HEK293 (cell line): ENCODE data around the gene LRIT1.

Experiments
- CTCF ChIA-PET: fragments of 350-600 bp; formaldehyde crosslinking; extraction: SDS; loops from one replicate; lab custom pipeline; 2021; ENCODE audit warnings: antibody characterized with exemption; lab: Yijun Ruan, JAX
- POLR2A ChIA-PET: fragments of 300-600 bp; formaldehyde crosslinking; extraction: SDS; loops from one replicate; lab custom pipeline; 2020; ENCODE audit warnings: antibody characterized with exemption, inconsistent platforms; lab: Yijun Ruan, JAX
- H3K27ac ChIP-seq: fragments of 200-500 bp; sonication (Bioruptor generic); 2 replicates; pipeline ENCODE4 v1.5.1; 2014; ENCODE audit warnings: low read depth, low read length, control low read depth, inconsistent platforms; ENCODE audit errors: extremely low read depth
- H3K36me3 ChIP-seq, 2 experiments: fragments of 200-500 bp in 1 of 2; sonication (Bioruptor generic) in 1 of 2; 1 replicate in 1 of 2; 2 replicates in 1 of 2; pipeline ENCODE4 v1.5.1; 2014 to 2017; ENCODE audit warnings: inconsistent platforms in 2 of 2, low read length in 2 of 2; ENCODE audit not compliant: control insufficient read depth in 2 of 2, insufficient read depth in 1 of 2
- H3K4me1 ChIP-seq: fragments of 200-500 bp; sonication (Bioruptor generic); 2 replicates; pipeline ENCODE4 v1.5.1; 2014; ENCODE audit warnings: mild to moderate bottlenecking, low read length, inconsistent platforms; ENCODE audit not compliant: control insufficient read depth, insufficient read depth
- H3K4me3 ChIP-seq: 2 replicates; pipeline ENCODE4 v1.5.1; 2011; ENCODE audit warnings: low read depth, mild to moderate bottlenecking, control low read depth, low read length, moderate library complexity
- H3K9me3 ChIP-seq: fragments of 200-500 bp; sonication (Bioruptor generic); 2 replicates; pipeline ENCODE4 v1.5.1; 2014; ENCODE audit warnings: low read depth, low read length, inconsistent platforms; ENCODE audit not compliant: control insufficient read depth, insufficient read depth
- BCL11B ChIP-seq: fragments of 450-650 bp; formaldehyde crosslinking; IDR thresholded peaks from 2 replicates; pipeline ENCODE4 v1.5.1; 2016; ENCODE audit warnings: low read depth, missing biosample characterization, missing genetic modification characterization
- INSM2 ChIP-seq: fragments of 450-650 bp; formaldehyde crosslinking; IDR thresholded peaks from 2 replicates; pipeline ENCODE4 v1.5.1; 2016; ENCODE audit warnings: missing biosample characterization, missing genetic modification characterization
- ZBTB1 ChIP-seq: fragments of 450-650 bp; formaldehyde crosslinking; IDR thresholded peaks from 2 replicates; pipeline ENCODE4 v1.5.1; 2016; ENCODE audit warnings: missing biosample characterization, missing genetic modification characterization
- ZNF140 ChIP-seq: fragments of 450-650 bp; formaldehyde crosslinking; IDR thresholded peaks from 2 replicates; pipeline ENCODE4 v1.5.1; 2016; ENCODE audit warnings: missing biosample characterization, missing genetic modification characterization
- ZNF169 ChIP-seq: fragments of 450-650 bp; formaldehyde crosslinking; IDR thresholded peaks from 2 replicates; pipeline ENCODE4 v1.5.1; 2016; ENCODE audit warnings: missing biosample characterization, missing genetic modification characterization
- ZNF184 ChIP-seq: fragments of 450-650 bp; IDR thresholded peaks from 2 replicates; pipeline ENCODE4 v1.5.1; 2018; ENCODE audit warnings: missing biosample characterization, mild to moderate bottlenecking, missing genetic modification characterization
- ZNF202 ChIP-seq: fragments of 450-650 bp; formaldehyde crosslinking; IDR thresholded peaks from 2 replicates; pipeline ENCODE4 v1.5.1; 2016; ENCODE audit warnings: missing biosample characterization, missing genetic modification characterization, borderline replicate concordance
- ZNF221 ChIP-seq: fragments of 450-650 bp; formaldehyde crosslinking; IDR thresholded peaks from 2 replicates; pipeline ENCODE4 v1.5.1; 2017; ENCODE audit warnings: missing biosample characterization, missing genetic modification characterization, borderline replicate concordance
- ZNF341 ChIP-seq: fragments of 450-650 bp; formaldehyde crosslinking; IDR thresholded peaks from 2 replicates; pipeline ENCODE4; 2016; ENCODE audit warnings: low read depth, missing biosample characterization, missing genetic modification characterization
- ZNF514 ChIP-seq: fragments of 450-650 bp; formaldehyde crosslinking; IDR thresholded peaks from 2 replicates; pipeline ENCODE4 v1.5.1; 2016; ENCODE audit warnings: missing biosample characterization, missing genetic modification characterization
- ZNF692 ChIP-seq: fragments of 450-650 bp; formaldehyde crosslinking; IDR thresholded peaks from 2 replicates; pipeline ENCODE4 v1.5.1; 2016; ENCODE audit warnings: missing biosample characterization, missing genetic modification characterization
- ZNF777 ChIP-seq: fragments of 450-650 bp; formaldehyde crosslinking; IDR thresholded peaks from 2 replicates; pipeline ENCODE4 v1.5.1; 2017; ENCODE audit warnings: missing biosample characterization, missing genetic modification characterization, borderline replicate concordance
- TF ChIP-seq, protein P1 (sequence below): fragments of 450-650 bp; formaldehyde crosslinking; IDR thresholded peaks from 2 replicates; pipeline ENCODE4 v1.5.1; 2016; ENCODE audit warnings: missing biosample characterization, missing genetic modification characterization, borderline replicate concordance
- TF ChIP-seq, protein P2 (sequence below): fragments of 450-650 bp; formaldehyde crosslinking; IDR thresholded peaks from 2 replicates; pipeline ENCODE4 v1.5.1; 2016; ENCODE audit warnings: missing biosample characterization, missing genetic modification characterization

The LRIT1 gene

DNA sequence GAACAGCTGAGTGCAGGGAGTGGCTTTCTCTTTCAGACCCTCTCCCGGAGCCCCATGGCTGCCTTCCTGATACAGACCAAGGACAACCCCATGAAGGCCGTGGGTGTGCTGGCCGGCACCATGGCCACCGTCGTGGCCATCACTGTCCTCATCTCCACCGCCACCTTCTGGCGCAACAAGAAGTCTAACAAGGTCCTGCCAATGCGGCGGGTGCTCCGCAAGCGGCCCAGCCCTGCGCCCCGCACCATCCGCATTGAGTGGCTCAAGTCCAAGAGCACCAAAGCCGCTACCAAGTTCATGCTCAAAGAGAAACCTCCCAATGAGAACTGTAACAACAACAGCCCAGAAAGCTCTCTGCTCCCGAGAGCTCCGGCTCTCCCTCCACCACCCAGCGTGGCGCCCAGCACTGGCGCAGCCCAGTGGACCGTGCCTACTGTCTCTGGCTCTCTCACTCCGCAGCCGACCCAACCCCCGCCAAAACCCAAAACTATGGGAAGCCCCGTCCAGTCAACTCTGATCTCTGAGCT is 27.2 kb downstream of the LRIT1 start:
- POLR2A ChIA-PET, result no interaction called here
- Histone ChIP-seq H3K9me3 (no peaks in the 10 kb centered on the region), H3K4me3 (no peak overlapping the region), H3K36me3 (no peaks in the 10 kb centered on the region), H3K4me1 (no peaks in the 10 kb centered on the region), H3K27ac (no peak overlapping the region)
- TF ChIP-seq ZNF514 (tag by site-specific recombination) (no peak), ZNF140 (no peak), ZBTB1 (tag by site-specific recombination) (no peak), ZNF341 (tag by site-specific recombination) (no peak)
- CTCF ChIA-PET, result interaction anchor here (0.6 to 1.3 kb wide), 7 partner anchors 14 to 154 kb away, joined by 3 to 6 read pairs (median 4); no protein-coding TSS in a partner anchor

- TF ChIP-seq ZNF202 (tag by site-specific recombination) (no peak), ZNF221 (tag by site-specific recombination) (no peak)
- ChIA-PET POLR2A (no interaction called here), CTCF (interaction anchor here (0.6 to 1.1 kb wide), 3 partner anchors 20 to 324 kb away, joined by 3 read pairs; no protein-coding TSS in a partner anchor)
- H3K36me3 ChIP-seq, result no peaks in the 10 kb centered on the region
- H3K4me1 ChIP-seq, result no peaks in the 10 kb centered on the region
- H3K9me3 ChIP-seq, result no peaks in the 10 kb centered on the region
- no peak overlapping the region for H3K27ac ChIP-seq
- no peak overlapping the region for H3K4me3 ChIP-seq
These were observed 28.3 kb downstream of the LRIT1 start for GRCh38 chr10:84213076-84213475.

DNA sequence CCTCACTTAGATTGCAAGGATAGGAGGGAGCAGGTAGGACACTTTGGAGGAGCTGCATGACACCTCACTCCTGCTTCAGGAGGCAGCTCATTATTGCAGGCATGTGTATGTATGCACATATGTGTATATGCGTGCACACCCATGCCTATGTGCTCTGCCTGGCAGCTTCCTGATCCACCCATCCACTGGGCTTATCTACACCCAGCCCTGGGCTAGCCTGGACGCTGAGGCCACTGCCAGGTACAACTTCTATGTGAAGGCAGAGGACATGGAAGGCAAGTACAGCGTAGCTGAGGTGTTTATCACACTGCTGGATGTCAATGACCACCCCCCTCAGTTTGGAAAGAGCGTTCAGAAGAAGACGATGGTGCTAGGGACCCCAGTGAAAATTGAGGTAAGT is 29.3 kb downstream of the LRIT1 start:
- ChIA-PET CTCF (interaction anchor here (0.6 to 1.3 kb wide), 3 partner anchors 64 to 325 kb away, joined by 3 to 9 read pairs (median 3); no protein-coding TSS in a partner anchor), POLR2A (no interaction called here)
- Histone ChIP-seq H3K4me3 (no peak overlapping the region), H3K4me1 (no peaks in the 10 kb centered on the region), H3K27ac (no peak overlapping the region), H3K9me3 (no peaks in the 10 kb centered on the region), H3K36me3 (no peaks in the 10 kb centered on the region)
- TF ChIP-seq ZNF777 (tag by site-specific recombination), result no peak
- TF ChIP-seq, protein P1, sequence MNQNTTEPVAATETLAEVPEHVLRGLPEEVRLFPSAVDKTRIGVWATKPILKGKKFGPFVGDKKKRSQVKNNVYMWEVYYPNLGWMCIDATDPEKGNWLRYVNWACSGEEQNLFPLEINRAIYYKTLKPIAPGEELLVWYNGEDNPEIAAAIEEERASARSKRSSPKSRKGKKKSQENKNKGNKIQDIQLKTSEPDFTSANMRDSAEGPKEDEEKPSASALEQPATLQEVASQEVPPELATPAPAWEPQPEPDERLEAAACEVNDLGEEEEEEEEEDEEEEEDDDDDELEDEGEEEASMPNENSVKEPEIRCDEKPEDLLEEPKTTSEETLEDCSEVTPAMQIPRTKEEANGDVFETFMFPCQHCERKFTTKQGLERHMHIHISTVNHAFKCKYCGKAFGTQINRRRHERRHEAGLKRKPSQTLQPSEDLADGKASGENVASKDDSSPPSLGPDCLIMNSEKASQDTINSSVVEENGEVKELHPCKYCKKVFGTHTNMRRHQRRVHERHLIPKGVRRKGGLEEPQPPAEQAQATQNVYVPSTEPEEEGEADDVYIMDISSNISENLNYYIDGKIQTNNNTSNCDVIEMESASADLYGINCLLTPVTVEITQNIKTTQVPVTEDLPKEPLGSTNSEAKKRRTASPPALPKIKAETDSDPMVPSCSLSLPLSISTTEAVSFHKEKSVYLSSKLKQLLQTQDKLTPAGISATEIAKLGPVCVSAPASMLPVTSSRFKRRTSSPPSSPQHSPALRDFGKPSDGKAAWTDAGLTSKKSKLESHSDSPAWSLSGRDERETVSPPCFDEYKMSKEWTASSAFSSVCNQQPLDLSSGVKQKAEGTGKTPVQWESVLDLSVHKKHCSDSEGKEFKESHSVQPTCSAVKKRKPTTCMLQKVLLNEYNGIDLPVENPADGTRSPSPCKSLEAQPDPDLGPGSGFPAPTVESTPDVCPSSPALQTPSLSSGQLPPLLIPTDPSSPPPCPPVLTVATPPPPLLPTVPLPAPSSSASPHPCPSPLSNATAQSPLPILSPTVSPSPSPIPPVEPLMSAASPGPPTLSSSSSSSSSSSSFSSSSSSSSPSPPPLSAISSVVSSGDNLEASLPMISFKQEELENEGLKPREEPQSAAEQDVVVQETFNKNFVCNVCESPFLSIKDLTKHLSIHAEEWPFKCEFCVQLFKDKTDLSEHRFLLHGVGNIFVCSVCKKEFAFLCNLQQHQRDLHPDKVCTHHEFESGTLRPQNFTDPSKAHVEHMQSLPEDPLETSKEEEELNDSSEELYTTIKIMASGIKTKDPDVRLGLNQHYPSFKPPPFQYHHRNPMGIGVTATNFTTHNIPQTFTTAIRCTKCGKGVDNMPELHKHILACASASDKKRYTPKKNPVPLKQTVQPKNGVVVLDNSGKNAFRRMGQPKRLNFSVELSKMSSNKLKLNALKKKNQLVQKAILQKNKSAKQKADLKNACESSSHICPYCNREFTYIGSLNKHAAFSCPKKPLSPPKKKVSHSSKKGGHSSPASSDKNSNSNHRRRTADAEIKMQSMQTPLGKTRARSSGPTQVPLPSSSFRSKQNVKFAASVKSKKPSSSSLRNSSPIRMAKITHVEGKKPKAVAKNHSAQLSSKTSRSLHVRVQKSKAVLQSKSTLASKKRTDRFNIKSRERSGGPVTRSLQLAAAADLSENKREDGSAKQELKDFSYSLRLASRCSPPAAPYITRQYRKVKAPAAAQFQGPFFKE (tag by site-specific recombination), result no peak

DNA sequence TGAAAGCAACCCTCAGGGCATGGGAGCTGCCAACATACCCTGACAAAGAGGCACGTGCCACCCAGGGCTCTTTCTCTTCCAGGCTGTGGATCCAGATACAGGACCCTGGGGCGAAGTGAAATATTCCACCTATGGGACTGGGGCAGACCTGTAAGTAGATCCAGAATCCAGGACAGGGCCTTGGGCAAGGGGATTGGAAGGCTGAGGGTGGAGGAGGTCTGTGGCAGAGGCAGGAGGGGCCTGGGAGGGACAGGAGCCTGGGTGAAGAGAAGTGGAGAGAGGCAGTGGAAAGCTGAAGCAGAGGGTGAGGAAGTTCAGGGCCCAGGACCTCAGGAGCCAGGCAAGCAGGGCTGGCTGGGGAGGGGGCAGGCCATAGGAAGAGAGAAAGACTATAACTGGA is 29.8 kb downstream of the LRIT1 start:
- CTCF ChIA-PET, result interaction anchor here (0.6 to 1.3 kb wide), 2 partner anchors 63 to 86 kb away, joined by 3 to 9 read pairs; no protein-coding TSS in a partner anchor
- Histone ChIP-seq H3K4me1 (no peaks in the 10 kb centered on the region), H3K4me3 (no peak overlapping the region), H3K36me3 (no peaks in the 10 kb centered on the region), H3K27ac (no peak overlapping the region), H3K9me3 (no peaks in the 10 kb centered on the region)
- POLR2A ChIA-PET, result no interaction called here
- TF ChIP-seq ZNF692, result no peak
- TF ChIP-seq BCL11B (tag by site-specific recombination), result no peak
- no peak for TF ChIP-seq INSM2
- TF ChIP-seq ZNF169 (tag by site-specific recombination), result no peak
- no peak for TF ChIP-seq ZNF184 (tag by site-specific recombination)
- TF ChIP-seq, protein P2, sequence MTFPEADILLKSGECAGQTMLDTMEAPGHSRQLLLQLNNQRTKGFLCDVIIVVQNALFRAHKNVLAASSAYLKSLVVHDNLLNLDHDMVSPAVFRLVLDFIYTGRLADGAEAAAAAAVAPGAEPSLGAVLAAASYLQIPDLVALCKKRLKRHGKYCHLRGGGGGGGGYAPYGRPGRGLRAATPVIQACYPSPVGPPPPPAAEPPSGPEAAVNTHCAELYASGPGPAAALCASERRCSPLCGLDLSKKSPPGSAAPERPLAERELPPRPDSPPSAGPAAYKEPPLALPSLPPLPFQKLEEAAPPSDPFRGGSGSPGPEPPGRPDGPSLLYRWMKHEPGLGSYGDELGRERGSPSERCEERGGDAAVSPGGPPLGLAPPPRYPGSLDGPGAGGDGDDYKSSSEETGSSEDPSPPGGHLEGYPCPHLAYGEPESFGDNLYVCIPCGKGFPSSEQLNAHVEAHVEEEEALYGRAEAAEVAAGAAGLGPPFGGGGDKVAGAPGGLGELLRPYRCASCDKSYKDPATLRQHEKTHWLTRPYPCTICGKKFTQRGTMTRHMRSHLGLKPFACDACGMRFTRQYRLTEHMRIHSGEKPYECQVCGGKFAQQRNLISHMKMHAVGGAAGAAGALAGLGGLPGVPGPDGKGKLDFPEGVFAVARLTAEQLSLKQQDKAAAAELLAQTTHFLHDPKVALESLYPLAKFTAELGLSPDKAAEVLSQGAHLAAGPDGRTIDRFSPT (tag by site-specific recombination), result no peak
